HepG2 (cell line): ENCODE measurements around the gene SLC31A2. TPM values are rescaled to one million over a fixed set of nuclear protein-coding genes. Genes with fewer than 3 reads are reported as not detected.

Experiments
- ATAC-seq: fragments of 200-7000 bp; cut with Tn5 transposase; 3 replicates; pipeline ENCODE4 v1.9.1; 2020; ENCODE audit warnings: mild to moderate bottlenecking, moderate library complexity
- BruUV-seq: library from RNA; stranded (reverse); fragments of 400-500 nt; replicated peaks from 2 replicates; lab custom pipeline; 2021; lab: Mats Ljungman, UMichigan
- CTCF ChIA-PET: fragments of 300-600 bp; formaldehyde crosslinking; extraction: SDS; loops from one replicate; lab custom pipeline; 2021; ENCODE audit warnings: low total read pairs, inconsistent platforms, low intra/inter-chr PET ratio; lab: Yijun Ruan, JAX
- POLR2A ChIA-PET: fragments of 350-600 bp; sonication (Branson Sonifier 250); formaldehyde crosslinking; loops from one replicate; lab custom pipeline; 2020; ENCODE audit warnings: antibody characterized with exemption, inconsistent platforms; lab: Yijun Ruan, JAX
- DNase-seq: peaks from one replicate; pipeline ENCODE4 v3.0.0-alpha.2; 2015; ENCODE audit warnings: low spot score
- FAIRE-seq: peaks from 3 replicates; lab custom pipeline; 2011; peaks lifted over from hg19 to GRCh38; lab: Jason Lieb, UNC
- H2AFZ ChIP-seq: one replicate; pipeline ENCODE4 v1.6.1; 2011; ENCODE audit warnings: low read length, inconsistent platforms
- H3K27ac ChIP-seq: fragments of 300-600 bp; 3 replicates; pipeline ENCODE4 v1.8.0; 2011; ENCODE audit warnings: mixed run types, mild to moderate bottlenecking, mixed read lengths, low read length, inconsistent platforms; ENCODE audit not compliant: insufficient read depth; ENCODE audit errors: extremely low read length
- H3K27me3 ChIP-seq, 2 experiments: fragments of 200-600 bp in 1 of 2; 2 replicates in 1 of 2; 3 replicates in 1 of 2; pipeline versions ENCODE4 v1.6.0 to v1.8.0; 2011; ENCODE audit warnings: low read length in 2 of 2, mild to moderate bottlenecking in 2 of 2, moderate library complexity in 2 of 2, inconsistent platforms in 1 of 2; ENCODE audit not compliant: insufficient read depth in 2 of 2, control insufficient read depth in 1 of 2
- H3K36me3 ChIP-seq, 2 experiments: fragments of 200-600 bp in 1 of 2; replicated peaks in 1 of 2; 2 replicates in 1 of 2; 3 replicates in 1 of 2; pipeline versions ENCODE4 v1.5.1 to v1.8.0; 2011; ENCODE audit warnings: low read length in 2 of 2, inconsistent platforms in 1 of 2; ENCODE audit not compliant: insufficient read depth in 2 of 2, control insufficient read depth in 1 of 2
- H3K4me1 ChIP-seq: 2 replicates; pipeline ENCODE4 v1.5.1; 2012; ENCODE audit warnings: low read length, inconsistent platforms; ENCODE audit not compliant: insufficient read depth
- H3K4me2 ChIP-seq: 2 replicates; pipeline ENCODE4 v1.6.0; 2011; ENCODE audit warnings: low read depth, low read length, inconsistent platforms
- H3K4me3 ChIP-seq, 3 experiments: fragments of 200-600 bp in 1 of 3; sonication (generic), shearing (Covaris generic) in 1 of 3; replicated peaks in 1 of 3; 2 replicates each; pipeline ENCODE4 v1.5.1; 2011 to 2016; ENCODE audit warnings: low read length in 3 of 3, inconsistent platforms in 2 of 3, low read depth in 2 of 3, mild to moderate bottlenecking in 2 of 3, control low read depth in 1 of 3, mixed read lengths in 1 of 3; ENCODE audit not compliant: insufficient read depth in 1 of 3
- H3K79me2 ChIP-seq: one replicate; pipeline ENCODE4 v1.6.1; 2011; ENCODE audit warnings: low read length, inconsistent platforms; ENCODE audit not compliant: insufficient read depth
- H3K9ac ChIP-seq: 2 replicates; pipeline ENCODE4 v1.6.0; 2011; ENCODE audit warnings: mild to moderate bottlenecking, low read depth, low read length, inconsistent platforms; ENCODE audit not compliant: insufficient read depth
- H3K9me3 ChIP-seq: 2 replicates; pipeline ENCODE4 v1.5.1; 2012; ENCODE audit warnings: mild to moderate bottlenecking, low read length
- H4K20me1 ChIP-seq: 2 replicates; pipeline ENCODE4 v1.6.0; 2011; ENCODE audit warnings: inconsistent platforms, mild to moderate bottlenecking, low read length, moderate library complexity; ENCODE audit not compliant: insufficient read depth
- FLYWCH1 ChIP-seq: sonication (generic); formaldehyde crosslinking; IDR thresholded peaks from 2 replicates; pipeline ENCODE4 v1.8.1; 2023; ENCODE audit warnings: mild to moderate bottlenecking, missing genetic modification reagents
- HOXA5 ChIP-seq: sonication (generic); formaldehyde crosslinking; IDR thresholded peaks from 2 replicates; pipeline ENCODE4 v1.4.0; 2020; ENCODE audit warnings: missing genetic modification reagents
- IKZF1 ChIP-seq: fragments of 450-650 bp; IDR thresholded peaks from 2 replicates; pipeline ENCODE4 v1.7.1; 2016
- MXD3 ChIP-seq: IDR thresholded peaks from 2 replicates; pipeline ENCODE4 v1.6.1; 2016; ENCODE audit warnings: mild to moderate bottlenecking, missing biosample characterization, missing genetic modification reagents
- NFIC ChIP-seq: IDR thresholded peaks from 2 replicates; pipeline ENCODE4 v1.6.1; 2012; ENCODE audit warnings: mild to moderate bottlenecking, low read length, inconsistent platforms
- PPARG ChIP-seq: conservative IDR thresholded peaks from 2 replicates; pipeline ENCODE4 v1.6.1; 2016; ENCODE audit warnings: missing biosample characterization, missing genetic modification reagents
- PREB ChIP-seq: sonication (generic); formaldehyde crosslinking; IDR thresholded peaks from 2 replicates; pipeline ENCODE4 v1.4.0; 2020; ENCODE audit warnings: missing genetic modification reagents
- REPIN1 ChIP-seq: sonication (generic); formaldehyde crosslinking; IDR thresholded peaks from 2 replicates; pipeline ENCODE4 v1.8.0; 2022; ENCODE audit warnings: missing genetic modification reagents, low read depth, mild to moderate bottlenecking, borderline replicate concordance
- RERE ChIP-seq: IDR thresholded peaks from 2 replicates; pipeline ENCODE4 v1.6.1; 2016; ENCODE audit warnings: low read depth, missing genetic modification reagents, missing compliant biosample characterization
- RFX1 ChIP-seq: fragments of 450-650 bp; IDR thresholded peaks from 2 replicates; pipeline ENCODE4 v1.6.1; 2017
- TP53 ChIP-seq: sonication (generic); formaldehyde crosslinking; conservative IDR thresholded peaks from 2 replicates; pipeline ENCODE4 v1.4.0; 2020; ENCODE audit warnings: missing genetic modification reagents
- TSC22D2 ChIP-seq: sonication (generic); formaldehyde crosslinking; IDR thresholded peaks from 2 replicates; pipeline ENCODE4 v1.5.1; 2020; ENCODE audit warnings: missing genetic modification reagents, mild to moderate bottlenecking, borderline replicate concordance
- U2AF2 ChIP-seq: fragments of 200-400 bp; formaldehyde crosslinking; IDR thresholded peaks from 2 replicates; pipeline ENCODE4 v1.6.1; 2017; ENCODE audit warnings: low read depth, mild to moderate bottlenecking, low read length
- ZNF274 ChIP-seq: sonication (generic); formaldehyde crosslinking; IDR thresholded peaks from 2 replicates; pipeline ENCODE4 v1.5.1; 2020; ENCODE audit warnings: mild to moderate bottlenecking, missing genetic modification reagents
- ZZZ3 ChIP-seq: sonication (generic); formaldehyde crosslinking; IDR thresholded peaks from 2 replicates; pipeline ENCODE4 v1.4.0; 2020; ENCODE audit warnings: missing genetic modification reagents, mild to moderate bottlenecking, borderline replicate concordance
- WGBS: methylation state at CpG from one replicate; pipeline ENCODE4 v1.1.6; 2017; ENCODE audit warnings: low lambda C conversion rate; 5-methylcytosine and 5-hydroxymethylcytosine counted together
- in situ Hi-C: cut with HindIII; loops from 2 replicates; pipeline ENCODE4 v1.10.0; 2017; ENCODE audit warnings: low pct_unique_long_range_greater_than_20kb; ENCODE audit not compliant: extremely low pct_ligation_motif_present
- intact Hi-C: fragments of 100-400 bp; cut with micrococcal nuclease; formaldehyde crosslinking; loops from one replicate; pipeline ENCODE4 v1.10.0; 2022; ENCODE audit not compliant: unreplicated experiment
- polyA plus RNA-seq, 8 experiments: library from polyadenylated mRNA; depleted of rRNA in 3 of 8; stranded (reverse) in 7 of 8; unstranded in 1 of 8; fragments of >200 nt; fragmentation: Illumina TruSeq in 4 of 8; extraction: Trizol in 4 of 8; gene quantifications; 2 replicates each; pipeline versions ENCODE4 v1.2.1 to v1.2.3, GENCODE V29; 2011 to 2016; ENCODE audit warnings: low read depth in 4 of 8, missing spikeins in 1 of 8, mixed read lengths in 1 of 8; ENCODE audit not compliant: insufficient read depth in 1 of 8
- total RNA-seq, 5 experiments: library from RNA; depleted of rRNA; stranded (reverse); fragments of >200 nt; fragmentation: Illumina TruSeq; extraction: Trizol; gene quantifications; 2 replicates each; pipeline ENCODE4 v1.2.3, GENCODE V29; 2016; ENCODE audit warnings: low read depth in 1 of 5

Gene SLC31A2
- total and polyA plus RNA-seq, 2 of the 13 experiments (the other 11 are each of a cell fraction or from before 2014, with no cell fraction given), result 9.3 to 10.2 TPM

GRCh38 chr9:113178087-113178486 lies 27.3 kb downstream of the SLC31A2 start:
- Histone ChIP-seq H3K27ac (no peak overlapping the region), H3K36me3 (peaks cover 15 to 73% of the 10 kb centered on the region in 2 experiments), H4K20me1 (no peaks in the 10 kb centered on the region), H3K27me3 (no peaks in the 10 kb centered on the region), H2AFZ (no peak overlapping the region), H3K4me1 (no peaks in the 10 kb centered on the region), H3K9me3 (no peaks in the 10 kb centered on the region), H3K9ac (no peak overlapping the region), H3K79me2 (no peaks in the 10 kb centered on the region), H3K4me2 (no peak overlapping the region), H3K4me3 (no peak overlapping the region)
- DNase-seq (no peak), FAIRE-seq (no peak), ATAC-seq (no peak)
- ChIA-PET CTCF (no interaction called here), POLR2A (no interaction called here)
- BruUV-seq, result no TSS peak
- in situ Hi-C loops, result no loop called here
- WGBS, result 100% methylated on average over 1 of the region's 1 CpG
- intact Hi-C loops, result no loop called here
- no peak for TF ChIP-seq ZNF274 (CRISPR knock-in tag)
- no peak for TF ChIP-seq HOXA5 (CRISPR knock-in tag)
- no peak for TF ChIP-seq MXD3 (CRISPR knock-in tag)
- TF ChIP-seq IKZF1, result no peak
- TF ChIP-seq FLYWCH1 (CRISPR knock-in tag), result no peak
- no peak for TF ChIP-seq PPARG (CRISPR knock-in tag)
- TF ChIP-seq RERE (CRISPR knock-in tag), result no peak
- TF ChIP-seq REPIN1 (CRISPR knock-in tag), result no peak
- TF ChIP-seq U2AF2, result no peak
- no peak for TF ChIP-seq NFIC
- no peak for TF ChIP-seq ZZZ3 (CRISPR knock-in tag)
- no peak for TF ChIP-seq RFX1
- no peak for TF ChIP-seq TSC22D2
- no peak for TF ChIP-seq TP53 (CRISPR knock-in tag)
- TF ChIP-seq PREB (CRISPR knock-in tag), result no peak
